Stimulated activated naive CD4-positive, alpha-beta T cell (primary cell): ENCODE measurements around the gene MAN1B1.

Source experiments
- DNase-seq, 6 experiments: peaks; one replicate each; lab custom pipeline; 2025; lab: John Stamatoyannopoulos, UW

MAN1B1 gene

GRCh38 chr9:137084526-137084925 is 2.3 kb upstream of the MAN1B1 start:
- DNase-seq, result no peak

- peak in 2 of 6 experiments; percentile 47 to 60 for DNase-seq
Observed at GRCh38 chr9:137085920-137086530, 760 bp upstream of the MAN1B1 start.

- peak in 1 of 6 experiments; percentile 35 for DNase-seq
Observed at GRCh38 chr9:137087409-137087925, 682 bp downstream of the MAN1B1 start.

- no peak for DNase-seq
Observed at GRCh38 chr9:137088121-137088520, 1.3 kb downstream of the MAN1B1 start.

- DNase-seq, result no peak
Observed at GRCh38 chr9:137089232-137089947, 2.6 kb downstream of the MAN1B1 start.

GRCh38 chr9:137095664-137096517 is 9.1 kb downstream of the MAN1B1 start:
- DNase-seq, result peak; percentile 79 to 90 (median 86)

GRCh38 chr9:137096785-137097546 is 10.2 kb downstream of the MAN1B1 start:
- no peak for DNase-seq

GRCh38 chr9:137097761-137098462 is 11.1 kb downstream of the MAN1B1 start:
- no peak for DNase-seq

GRCh38 chr9:137099231-137099630 is 12.4 kb downstream of the MAN1B1 start:
- DNase-seq, result no peak

- DNase-seq, result no peak
Observed at GRCh38 chr9:137103206-137103999, 16.6 kb downstream of the MAN1B1 start.

- no peak for DNase-seq
Observed at GRCh38 chr9:137105814-137106661, 19.3 kb downstream of the MAN1B1 start.

- no peak for DNase-seq
Observed at GRCh38 chr9:137106662-137107250, 20.0 kb downstream of the MAN1B1 start.

- DNase-seq, result no peak
Observed at GRCh38 chr9:137107312-137107921, 20.6 kb downstream of the MAN1B1 start.

GRCh38 chr9:137107982-137108381 is 21.2 kb downstream of the MAN1B1 start:
- DNase-seq, result no peak

- no peak for DNase-seq
Observed at GRCh38 chr9:137108608-137109249, 21.9 kb downstream of the MAN1B1 start.

GRCh38 chr9:137109250-137110146 is 22.7 kb downstream of the MAN1B1 start:
- DNase-seq, result no peak
